Transverse colon (tissue), 4 donors: Measurements from ENCODE around the gene GABRD. TPM values are rescaled to one million over a fixed set of nuclear protein-coding genes. Genes with fewer than 3 reads are reported as not detected.
A peak's percentile ranks its signal among the peaks of the same experiment; 100 is the strongest.

Experiments
- DNase-seq: peaks from one replicate; pipeline ENCODE4 v3.0.0-alpha.2; 2019
- H3K27ac ChIP-seq, 4 donors: fragments of 200-600 bp; sonication (generic); 2 replicates each; pipeline ENCODE4 v1.5.1; 2016 to 2018; ENCODE audit warnings: inconsistent platforms in 4 of 4
- H3K27me3 ChIP-seq: fragments of 200-600 bp; sonication (generic); 2 replicates; pipeline ENCODE4 v1.5.1; 2017; ENCODE audit warnings: inconsistent platforms
- H3K36me3 ChIP-seq, 4 donors: fragments of 200-600 bp; sonication (generic); 2 replicates each; pipeline ENCODE4 v1.5.1; 2017 to 2019; ENCODE audit warnings: inconsistent platforms in 4 of 4
- H3K4me1 ChIP-seq, 4 donors: fragments of 200-600 bp; sonication (generic); 2 replicates each; pipeline ENCODE4 v1.5.1; 2017 to 2020; ENCODE audit warnings: inconsistent platforms in 4 of 4
- H3K4me3 ChIP-seq, 4 donors: fragments of 200-600 bp; sonication (generic); 1 replicate in 1 of 4; 2 replicates in 3 of 4; pipeline versions ENCODE4 v1.5.1 to v1.6.1; 2017 to 2019; ENCODE audit warnings: inconsistent platforms in 4 of 4
- H3K9me3 ChIP-seq, 2 donors: fragments of 200-600 bp; sonication (generic); 2 replicates each; pipeline ENCODE4 v1.5.1; 2017 to 2019; ENCODE audit warnings: inconsistent platforms in 2 of 2
- EP300 ChIP-seq: sonication (generic); formaldehyde crosslinking; IDR thresholded peaks from one replicate; pipeline ENCODE4 v1.6.1; 2017; ENCODE audit warnings: antibody characterized with exemption, low read depth
- POLR2A ChIP-seq: fragments of 450-650 bp; IDR thresholded peaks from one replicate; pipeline ENCODE4 v1.6.1; 2016; ENCODE audit warnings: antibody characterized with exemption, mild to moderate bottlenecking, moderate library complexity
- POLR2AphosphoS5 ChIP-seq, 3 donors: sonication (generic); formaldehyde crosslinking; IDR thresholded peaks; one replicate each; pipeline ENCODE4 v1.6.1; 2016; ENCODE audit warnings: antibody characterized with exemption in 3 of 3
- WGBS, 2 donors: methylation state at CpG; one replicate each; pipeline ENCODE4 v1.1.5; 2018; ENCODE audit warnings: low coverage in 1 of 2; 5-methylcytosine and 5-hydroxymethylcytosine counted together
- in situ Hi-C, 4 donors: fragments of 200-750 bp; cut with MboI; loops; one replicate each; pipeline versions ENCODE4 v1.15.0 to v1.15.1; 2017; ENCODE audit warnings: low sequenced_read_pairs in 3 of 4, low pct_ligation_motif_present in 1 of 4, low pct_unique_long_range_greater_than_20kb in 1 of 4
- intact Hi-C: fragments of 100-400 bp; cut with DNase I; formaldehyde crosslinking; loops from one replicate; pipeline ENCODE4 v1.15.1; 2023; ENCODE audit warnings: low total_unique reads
- total RNA-seq, 4 donors: library from RNA; depleted of rRNA; stranded (reverse); fragments of >200 nt; gene quantifications; one replicate each; pipeline ENCODE4 v1.1.0, GENCODE V29; 2016
- TF ChIP-seq, protein P1 (sequence below), 5 experiments: fragments of 200-600 bp in 3 of 5; fragments of 450-650 bp in 2 of 5; sonication (generic) in 3 of 5; IDR thresholded peaks; 1 replicate in 2 of 5; 2 replicates in 3 of 5; pipeline ENCODE4 v1.5.1; 2016 to 2017; ENCODE audit warnings: antibody characterized with exemption in 5 of 5, inconsistent platforms in 3 of 5, mild to moderate bottlenecking in 2 of 5, moderate library complexity in 1 of 5

The GABRD gene
- total RNA-seq, 4 donors from 2014 or later = not detected

DNA sequence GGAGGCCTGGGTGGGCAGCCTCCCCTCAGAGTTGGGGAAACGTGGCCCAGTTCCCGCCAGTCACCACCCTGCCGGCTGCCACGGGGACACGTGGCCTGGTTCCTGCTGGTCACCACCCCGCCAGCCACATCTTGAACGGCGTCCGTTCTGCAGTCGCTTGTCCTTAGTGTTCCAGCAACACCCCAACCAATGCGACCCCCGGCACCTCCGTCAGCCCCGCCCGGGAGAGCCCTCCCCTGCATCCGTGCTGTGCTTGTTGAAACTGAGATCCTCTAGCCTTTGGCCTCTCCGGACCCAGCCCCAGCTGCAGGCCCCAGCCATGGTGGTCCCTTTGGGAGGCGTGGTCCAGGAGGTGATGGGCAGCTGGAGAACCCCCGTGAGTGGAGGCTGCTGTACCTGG lies 49.8 kb downstream of the GABRD start:
- 96% methylated on average over 19 of the region's 19 CpGs; no CpG with 5 or more reads in 1 of the 2 donors for WGBS, 2 donors
- in situ Hi-C loops = no loop called here

GRCh38 chr1:2070016-2070415 lies 50.9 kb downstream of the GABRD start:
- in situ Hi-C loops = no loop called here
- no peak overlapping the region for H3K27ac ChIP-seq

More for the DNA sequence above, 49.8 kb downstream of the GABRD start:
- H3K4me3 ChIP-seq = no peak overlapping the region
- peaks cover 11 to 20% (median 17%) of the 10 kb centered on the region in 4 donors for H3K4me1 ChIP-seq
- intact Hi-C loops = no loop called here
- DNase-seq = no peak
- H3K9me3 ChIP-seq = no peaks in the 10 kb centered on the region
- no peaks in the 10 kb centered on the region for H3K36me3 ChIP-seq
- TF ChIP-seq POLR2A (no peak), EP300 (no peak), POLR2AphosphoS5 (IDR thresholded peaks at IDR 0.05) (no peak)
- TF ChIP-seq, protein P1, sequence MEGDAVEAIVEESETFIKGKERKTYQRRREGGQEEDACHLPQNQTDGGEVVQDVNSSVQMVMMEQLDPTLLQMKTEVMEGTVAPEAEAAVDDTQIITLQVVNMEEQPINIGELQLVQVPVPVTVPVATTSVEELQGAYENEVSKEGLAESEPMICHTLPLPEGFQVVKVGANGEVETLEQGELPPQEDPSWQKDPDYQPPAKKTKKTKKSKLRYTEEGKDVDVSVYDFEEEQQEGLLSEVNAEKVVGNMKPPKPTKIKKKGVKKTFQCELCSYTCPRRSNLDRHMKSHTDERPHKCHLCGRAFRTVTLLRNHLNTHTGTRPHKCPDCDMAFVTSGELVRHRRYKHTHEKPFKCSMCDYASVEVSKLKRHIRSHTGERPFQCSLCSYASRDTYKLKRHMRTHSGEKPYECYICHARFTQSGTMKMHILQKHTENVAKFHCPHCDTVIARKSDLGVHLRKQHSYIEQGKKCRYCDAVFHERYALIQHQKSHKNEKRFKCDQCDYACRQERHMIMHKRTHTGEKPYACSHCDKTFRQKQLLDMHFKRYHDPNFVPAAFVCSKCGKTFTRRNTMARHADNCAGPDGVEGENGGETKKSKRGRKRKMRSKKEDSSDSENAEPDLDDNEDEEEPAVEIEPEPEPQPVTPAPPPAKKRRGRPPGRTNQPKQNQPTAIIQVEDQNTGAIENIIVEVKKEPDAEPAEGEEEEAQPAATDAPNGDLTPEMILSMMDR (IDR thresholded peaks at IDR 0.05) = no peak
- H3K27me3 ChIP-seq = no peaks in the 10 kb centered on the region
- H3K27ac ChIP-seq = no peak overlapping the region

GRCh38 chr1:2070800-2071530 lies 51.8 kb downstream of the GABRD start:
- no peaks in the 10 kb centered on the region for H3K36me3 ChIP-seq
- DNase-seq = no peak
- in situ Hi-C loops = no loop called here
- H3K27me3 ChIP-seq = no peaks in the 10 kb centered on the region
- no peaks in the 10 kb centered on the region for H3K9me3 ChIP-seq
- intact Hi-C loops = no loop called here
- TF ChIP-seq, protein P1 (IDR thresholded peaks at IDR 0.05) = no peak
- TF ChIP-seq POLR2A (no peak), POLR2AphosphoS5 (IDR thresholded peaks at IDR 0.05) (no peak), EP300 (no peak)
- H3K4me3 ChIP-seq = no peak overlapping the region
- H3K27ac ChIP-seq = peak overlapping the region; percentile 52 to 74 (median 70)
- H3K4me1 ChIP-seq = peaks cover 11 to 20% (median 17%) of the 10 kb centered on the region in 4 donors
- 88% methylated on average over 35 of the region's 36 CpGs; no CpG with 5 or more reads in 1 of the 2 donors for WGBS, 2 donors

More at GRCh38 chr1:2070016-2070415, 50.9 kb downstream of the GABRD start:
- 87% methylated on average over 8 of the region's 11 CpGs; no CpG with 5 or more reads in 1 of the 2 donors for WGBS, 2 donors
- Histone ChIP-seq H3K9me3 (no peaks in the 10 kb centered on the region), H3K4me3 (no peak overlapping the region), H3K4me1 (peaks cover 11 to 20% (median 17%) of the 10 kb centered on the region in 4 donors), H3K36me3 (no peaks in the 10 kb centered on the region), H3K27me3 (no peaks in the 10 kb centered on the region)
- intact Hi-C loops = no loop called here
- TF ChIP-seq EP300 = no peak
- TF ChIP-seq POLR2A = no peak
- TF ChIP-seq, protein P1 (IDR thresholded peaks at IDR 0.05) = no peak
- TF ChIP-seq POLR2AphosphoS5 (IDR thresholded peaks at IDR 0.05) = no peak
- DNase-seq = no peak

GRCh38 chr1:2072109-2072806 lies 53.1 kb downstream of the GABRD start:
- intact Hi-C loops = no loop called here
- Histone ChIP-seq H3K4me1 (peaks cover 11 to 20% (median 17%) of the 10 kb centered on the region in 4 donors), H3K36me3 (no peaks in the 10 kb centered on the region), H3K4me3 (no peak overlapping the region), H3K27ac (peak overlapping the region; percentile 52 to 74 (median 70)), H3K27me3 (no peaks in the 10 kb centered on the region), H3K9me3 (no peaks in the 10 kb centered on the region)
- TF ChIP-seq POLR2A (no peak), POLR2AphosphoS5 (IDR thresholded peaks at IDR 0.05) (peak in 2 of 3 donors; percentile 11 to 42), EP300 (no peak)
- TF ChIP-seq, protein P1 (IDR thresholded peaks at IDR 0.05) = no peak
- peak; percentile 79 for DNase-seq
- in situ Hi-C loops = no loop called here
- 53 to 80% methylated on average over 1 to 25 of the region's 25 CpGs for WGBS, 2 donors
